ENCODE measurements around the gene ANKRD24. TPM values are rescaled to one million over a fixed set of nuclear protein-coding genes. Genes with fewer than 3 reads are reported as not detected.
A peak's percentile ranks its signal among the peaks of the same experiment; 100 is the strongest.

The ANKRD24 gene
- total RNA-seq, 2 donors from 2014 or later: 3.6 to 12.0 TPM

GRCh38 chr19:4200940-4201542, 18.6 kb downstream of the ANKRD24 start:
- Histone ChIP-seq H3K4me3 (no peak overlapping the region), H3K9me3 (no peaks in the 10 kb centered on the region), H3K27ac (no peak overlapping the region), H3K36me3 (no peaks in the 10 kb centered on the region), H3K27me3 (replicated peaks; ENCODE audit: insufficient read depth) (peaks cover 12% of the 10 kb centered on the region), H3K4me1 (replicated peaks) (no peaks in the 10 kb centered on the region)
- intact Hi-C loops (cut with DNase I): loop anchor here (10.0 kb wide), 1 partner anchor 56 kb away; no protein-coding TSS in a partner anchor
- no peak for DNase-seq (ENCODE audit: low spot score)
- 64% methylated on average over 2 of the region's 2 CpGs for WGBS
- TF ChIP-seq POLR2AphosphoS5 (IDR thresholded peaks at IDR 0.05): no peak
- no peak for TF ChIP-seq POLR2A (IDR thresholded peaks at IDR 0.05)

DNA sequence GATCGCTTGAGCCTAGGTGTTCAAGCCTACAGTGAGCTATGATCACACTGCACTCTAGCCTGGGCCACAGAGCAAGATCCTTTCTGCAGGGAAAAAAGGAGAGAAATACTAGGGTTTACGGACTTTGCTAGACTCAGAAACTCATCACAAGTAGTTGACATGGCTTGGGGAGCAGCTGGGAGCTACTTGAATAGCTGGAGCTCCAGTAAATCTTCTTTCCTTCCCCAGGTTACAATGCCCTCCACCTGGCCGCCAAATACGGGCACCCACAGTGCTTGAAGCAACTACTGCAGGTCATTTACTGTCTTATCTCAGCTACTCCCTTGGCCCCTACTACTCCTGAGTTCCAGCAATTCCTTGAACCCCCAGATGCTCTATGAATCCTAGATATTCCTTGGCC, 19.3 kb downstream of the ANKRD24 start:
- TF ChIP-seq POLR2A (IDR thresholded peaks at IDR 0.05) (no peak), POLR2AphosphoS5 (IDR thresholded peaks at IDR 0.05) (no peak), CTCF (IDR thresholded peaks at IDR 0.05) (no peak)
- Histone ChIP-seq H3K4me1 (replicated peaks) (no peaks in the 10 kb centered on the region), H3K9me3 (no peaks in the 10 kb centered on the region), H3K27me3 (replicated peaks; ENCODE audit: insufficient read depth) (peaks cover 8% of the 10 kb centered on the region), H3K27ac (no peak overlapping the region), H3K36me3 (no peaks in the 10 kb centered on the region), H3K4me3 (no peak overlapping the region)
- DNase-seq (ENCODE audit: low spot score): no peak
- WGBS: 81% methylated on average over 4 of the region's 4 CpGs
- intact Hi-C loops (cut with DNase I): loop anchor here (10.0 kb wide), 1 partner anchor 57 kb away; no protein-coding TSS in a partner anchor

- Histone ChIP-seq H3K36me3 (no peaks in the 10 kb centered on the region), H3K27me3 (replicated peaks; ENCODE audit: insufficient read depth) (no peaks in the 10 kb centered on the region), H3K27ac (no peak overlapping the region), H3K9me3 (no peaks in the 10 kb centered on the region), H3K4me1 (replicated peaks) (no peaks in the 10 kb centered on the region), H3K4me3 (no peak overlapping the region)
- 77% methylated on average over 10 of the region's 10 CpGs for WGBS
- TF ChIP-seq POLR2A (IDR thresholded peaks at IDR 0.05): no peak
- no peak for DNase-seq (ENCODE audit: low spot score)
- intact Hi-C loops (cut with DNase I): loop anchor here (5.0 to 10.0 kb wide), 2 partner anchors 62 to 220 kb away; partner anchors contain the start of gene EEF2
These were observed 24.5 kb downstream of the ANKRD24 start for GRCh38 chr19:4206818-4207484.

DNA sequence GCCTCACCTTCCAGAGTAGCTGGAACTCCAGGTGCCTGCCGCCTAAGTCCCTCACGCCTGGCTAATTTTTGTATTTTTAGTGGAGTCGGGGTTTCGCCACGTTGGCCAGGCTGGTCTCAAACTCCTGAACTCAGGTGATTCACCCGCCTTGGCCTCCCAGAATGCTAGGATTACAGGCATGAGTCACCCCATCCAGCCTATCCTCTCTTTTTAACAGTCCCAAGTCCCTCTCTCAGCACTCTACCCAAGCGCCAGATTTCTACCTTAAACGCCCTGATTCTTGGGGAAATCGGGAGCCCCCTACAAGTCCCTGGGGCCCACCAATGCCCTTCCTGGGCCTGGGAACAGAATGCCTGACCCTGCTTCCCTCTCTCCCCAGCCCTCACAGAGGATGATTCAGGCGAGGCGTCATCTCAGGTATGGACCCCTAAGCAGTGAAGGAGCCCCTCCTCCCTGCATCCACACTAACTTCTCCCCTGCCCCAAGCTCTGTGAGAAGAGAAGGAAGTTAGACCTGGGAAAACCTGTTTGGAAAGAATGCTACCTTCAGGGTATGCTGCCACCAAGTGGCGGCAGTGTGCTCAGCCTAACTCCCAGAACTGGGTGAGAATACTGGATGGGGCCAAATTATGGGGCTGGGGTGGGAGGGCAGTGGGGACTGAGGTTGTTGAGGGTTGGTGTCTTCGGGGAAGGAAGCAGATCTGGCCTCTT, 26.1 kb downstream of the ANKRD24 start:
- TF ChIP-seq POLR2AphosphoS5 (IDR thresholded peaks at IDR 0.05) (peak; percentile 12), CTCF (IDR thresholded peaks at IDR 0.05) (peak in 3 of 4 experiments; percentile 13 to 21 (median 17)), POLR2A (IDR thresholded peaks at IDR 0.05) (no peak)
- intact Hi-C loops (cut with DNase I): loop anchor here (5.0 to 10.0 kb wide), 2 partner anchors 64 to 221 kb away; partner anchors contain the start of gene EEF2

DNA sequence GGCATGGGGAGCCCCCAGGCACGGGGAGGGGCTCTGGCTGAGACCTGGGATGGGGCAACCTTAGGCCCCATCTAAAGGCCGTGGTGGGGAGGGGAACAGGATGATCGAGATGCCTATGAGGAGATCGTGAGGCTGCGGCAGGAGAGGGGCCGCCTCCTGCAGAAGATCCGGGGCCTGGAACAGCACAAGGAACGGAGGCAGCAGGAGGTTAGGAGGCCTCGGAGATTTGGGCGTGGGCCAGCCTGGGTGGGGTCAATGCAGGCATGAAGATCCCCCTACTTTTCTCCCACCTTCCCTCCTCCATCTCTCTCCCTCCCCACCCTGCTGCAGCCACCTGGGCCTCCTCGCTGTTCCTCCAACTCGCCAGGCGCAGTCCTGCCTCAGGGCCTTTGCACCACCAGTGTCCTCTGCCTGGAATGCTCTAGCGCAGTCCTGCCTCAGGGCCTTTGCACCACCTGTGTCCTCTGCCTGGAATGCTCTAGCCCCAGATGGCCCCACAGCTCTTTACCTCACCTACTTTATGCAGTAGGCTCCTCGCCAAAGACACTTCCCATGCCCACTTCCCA, 27.8 kb downstream of the ANKRD24 start:
- no peaks in the 10 kb centered on the region for H3K4me1 ChIP-seq (replicated peaks)
- no peak overlapping the region for H3K27ac ChIP-seq
- H3K9me3 ChIP-seq: no peaks in the 10 kb centered on the region
- TF ChIP-seq POLR2A (IDR thresholded peaks at IDR 0.05) (no peak), POLR2AphosphoS5 (IDR thresholded peaks at IDR 0.05) (no peak), CTCF (IDR thresholded peaks at IDR 0.05) (no peak)
- intact Hi-C loops (cut with DNase I): no loop called here
- no peaks in the 10 kb centered on the region for H3K36me3 ChIP-seq
- no peak overlapping the region for H3K4me3 ChIP-seq
- no peaks in the 10 kb centered on the region for H3K27me3 ChIP-seq (replicated peaks; ENCODE audit: insufficient read depth)
- 78% methylated on average over 15 of the region's 15 CpGs for WGBS
- DNase-seq (ENCODE audit: low spot score): no peak

More for the DNA sequence above, 26.1 kb downstream of the ANKRD24 start:
- Histone ChIP-seq H3K27ac (no peak overlapping the region), H3K4me3 (no peak overlapping the region), H3K36me3 (no peaks in the 10 kb centered on the region), H3K4me1 (replicated peaks) (no peaks in the 10 kb centered on the region), H3K27me3 (replicated peaks; ENCODE audit: insufficient read depth) (no peaks in the 10 kb centered on the region), H3K9me3 (no peaks in the 10 kb centered on the region)
- WGBS: 67% methylated on average over 13 of the region's 13 CpGs
- no peak for DNase-seq (ENCODE audit: low spot score)
